GM19372 (cell line): ENCODE results near the gene MRPS33.

ENCODE experiments used
- ATAC-seq: cut with Tn5 transposase; IDR thresholded peaks from one replicate; pipeline ENCODE4 v1.9.1; 2021; ENCODE audit warnings: mild to moderate bottlenecking, low read depth, moderate library complexity; ENCODE audit not compliant: unreplicated experiment

MRPS33 gene

DNA sequence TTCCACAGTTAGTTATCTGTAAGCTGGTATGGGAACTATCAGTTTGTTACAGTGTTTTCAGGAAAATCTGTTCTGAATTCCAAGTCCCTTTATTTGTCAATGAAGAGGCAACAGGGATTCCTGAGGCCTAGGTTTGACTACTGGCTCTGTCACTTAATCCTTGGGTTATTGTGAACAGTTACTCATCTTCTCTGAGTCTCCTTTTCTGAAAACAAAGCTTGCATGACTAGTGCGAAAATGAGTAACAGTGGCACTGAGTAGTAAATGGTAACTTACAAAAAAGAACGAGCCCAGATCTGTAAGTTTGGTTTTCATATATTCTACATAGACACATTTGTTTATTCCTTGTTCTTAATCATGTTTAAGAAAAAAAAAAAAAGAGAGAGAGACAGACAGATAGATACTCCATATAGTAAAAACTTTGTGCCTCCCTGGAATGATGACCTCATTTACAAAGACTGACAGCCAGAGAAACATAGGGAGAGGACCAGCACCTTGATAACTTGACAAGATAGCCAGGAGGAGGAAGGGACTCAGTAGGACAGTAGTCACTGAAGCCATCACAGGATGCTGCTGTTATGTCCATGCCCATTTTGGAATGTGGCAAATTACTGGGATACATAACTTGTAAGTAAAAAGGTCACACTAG, 1.9 kb downstream of the MRPS33 start:
- no peak for ATAC-seq

GRCh38 chr7:141012044-141012685, 2.6 kb downstream of the MRPS33 start:
- no peak for ATAC-seq

DNA sequence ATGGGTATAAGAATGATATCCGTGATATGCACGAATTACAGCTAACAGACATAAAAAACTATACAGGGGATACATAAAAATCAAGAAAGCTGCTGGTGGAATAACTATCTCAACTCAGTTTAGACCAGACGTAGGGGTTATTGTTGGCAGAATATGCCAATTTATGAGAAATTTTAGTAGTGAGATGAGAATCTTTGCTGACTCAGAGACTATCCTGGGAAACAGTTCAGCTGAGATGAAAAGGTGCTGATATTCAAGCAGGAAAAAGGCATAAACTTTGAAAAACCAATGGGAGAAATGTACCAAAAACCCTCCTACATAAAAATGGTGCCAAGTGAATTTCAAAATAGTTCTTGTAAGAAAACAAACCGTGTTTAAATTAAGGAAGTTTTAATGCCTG, 3.3 kb downstream of the MRPS33 start:
- ATAC-seq = no peak

DNA sequence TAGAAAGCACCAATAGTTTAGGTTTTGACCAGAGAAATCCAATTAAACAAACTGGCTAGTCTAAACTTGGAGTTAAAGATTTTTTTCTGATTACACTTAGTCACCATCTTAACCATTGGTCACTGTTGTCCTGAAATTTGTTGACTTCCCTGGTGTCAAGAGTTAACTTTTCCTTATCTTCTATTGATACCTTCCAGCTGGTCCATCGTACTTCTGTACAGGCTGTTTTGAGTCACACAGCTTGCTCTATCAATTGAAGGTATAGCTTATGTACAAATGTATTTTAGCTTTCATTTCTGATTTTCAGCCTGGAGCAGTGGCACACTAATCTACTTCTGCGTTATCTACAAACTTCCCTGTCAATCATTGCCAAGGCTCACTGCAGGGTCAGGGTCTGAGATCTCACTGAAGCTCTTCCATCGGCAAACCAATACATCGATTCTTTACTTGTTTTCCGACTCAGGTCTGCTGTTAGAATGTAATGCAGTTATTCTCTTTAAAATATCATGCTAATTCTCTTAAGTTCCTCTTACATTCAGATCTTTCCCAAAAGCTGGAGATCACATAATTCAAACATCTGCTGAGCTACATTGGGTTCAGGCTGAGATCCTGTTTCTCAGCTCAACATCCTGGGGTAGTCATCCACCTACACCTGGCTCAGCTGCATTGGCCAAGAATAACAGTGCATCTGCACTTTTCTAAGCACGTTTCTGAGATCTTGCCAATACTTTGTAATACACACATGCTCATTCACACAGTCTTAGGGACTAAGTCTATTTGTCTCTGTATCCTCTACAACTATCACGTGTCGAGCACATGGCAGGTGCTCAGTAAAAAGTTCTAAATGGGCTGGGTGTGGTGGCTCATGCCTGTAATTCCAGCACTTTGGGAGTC, 11.3 kb downstream of the MRPS33 start:
- ATAC-seq = no peak

DNA sequence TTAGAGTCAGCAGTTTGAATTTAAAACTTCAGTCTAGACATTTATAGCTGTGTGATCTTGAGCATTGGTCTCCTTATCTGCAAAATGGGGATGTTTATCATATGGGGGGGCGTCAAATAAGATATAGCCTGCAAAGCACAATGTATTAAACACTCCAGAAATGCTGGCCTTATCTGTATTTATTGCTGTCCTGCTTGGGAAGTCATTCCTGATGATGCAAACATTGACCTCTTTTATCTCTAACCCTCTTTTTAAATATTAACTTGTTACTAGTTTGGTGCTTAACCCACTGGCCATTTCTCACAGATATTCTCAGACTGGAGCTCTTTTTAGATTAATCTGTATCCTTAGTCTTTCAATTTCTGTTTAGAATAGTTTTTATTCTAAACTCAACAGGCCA, 13.2 kb downstream of the MRPS33 start:
- no peak for ATAC-seq

DNA sequence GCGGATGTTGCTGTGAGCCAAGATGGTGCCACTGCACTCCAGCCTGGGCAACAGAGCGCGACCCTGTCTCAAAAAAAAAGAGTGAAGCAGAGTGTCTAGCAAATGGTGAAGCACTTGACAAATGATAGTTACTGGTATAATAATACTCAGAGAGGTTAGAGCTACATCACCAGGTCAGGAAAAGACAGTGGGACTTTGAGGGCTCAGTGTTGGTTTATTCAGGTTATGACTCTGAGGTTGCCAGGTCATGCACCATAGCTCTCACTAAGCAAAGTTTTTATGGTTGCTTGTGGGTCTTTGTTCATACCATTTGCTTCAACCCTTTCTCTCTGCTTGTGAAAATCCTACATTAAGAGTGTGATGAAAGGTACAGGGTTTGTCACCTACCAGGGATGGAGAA, 13.6 kb downstream of the MRPS33 start:
- no peak for ATAC-seq

GRCh38 chr7:140998715-140999114, 16.0 kb downstream of the MRPS33 start:
- no peak for ATAC-seq

GRCh38 chr7:140992422-140992821, 22.3 kb downstream of the MRPS33 start:
- no peak for ATAC-seq

GRCh38 chr7:140990193-140990962, 24.4 kb downstream of the MRPS33 start:
- ATAC-seq = no peak

DNA sequence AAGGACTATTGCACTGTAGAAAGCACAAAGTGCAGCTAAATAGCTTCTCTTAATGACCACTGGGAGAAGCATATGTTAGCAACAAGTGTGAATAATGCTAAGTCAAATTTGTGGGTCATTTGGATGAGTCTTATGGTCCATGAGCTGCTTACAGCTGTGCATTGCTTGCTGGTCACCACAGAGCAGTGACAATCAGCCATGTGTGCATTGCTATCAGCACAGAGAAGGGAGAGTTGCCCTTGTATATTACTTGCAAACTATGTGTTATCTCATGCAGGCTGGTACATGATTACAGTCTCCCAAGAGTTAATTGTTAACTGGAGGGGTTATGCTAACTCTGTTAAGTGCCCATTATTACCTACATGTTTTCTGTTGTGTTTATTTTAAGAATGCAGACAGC, 25.7 kb downstream of the MRPS33 start:
- ATAC-seq = no peak

DNA sequence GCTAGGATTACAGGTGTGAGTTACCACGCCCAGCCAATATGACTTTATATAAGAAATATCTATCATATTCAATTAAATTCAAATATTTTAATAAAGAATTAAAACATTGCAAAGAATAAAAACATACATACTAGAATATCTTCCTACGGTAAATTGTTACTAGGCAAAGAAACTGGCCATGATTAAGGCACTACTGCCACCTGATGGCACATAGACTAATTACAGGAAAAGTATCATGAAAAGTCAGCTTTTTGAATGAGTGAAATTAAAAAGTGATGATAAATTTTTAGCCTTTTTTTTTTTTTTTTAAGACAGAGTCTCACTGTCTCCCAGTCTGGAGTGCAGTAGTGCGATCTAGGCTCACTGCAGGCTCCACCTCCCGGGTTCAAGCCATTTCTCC, 30.9 kb downstream of the MRPS33 start:
- no peak for ATAC-seq

DNA sequence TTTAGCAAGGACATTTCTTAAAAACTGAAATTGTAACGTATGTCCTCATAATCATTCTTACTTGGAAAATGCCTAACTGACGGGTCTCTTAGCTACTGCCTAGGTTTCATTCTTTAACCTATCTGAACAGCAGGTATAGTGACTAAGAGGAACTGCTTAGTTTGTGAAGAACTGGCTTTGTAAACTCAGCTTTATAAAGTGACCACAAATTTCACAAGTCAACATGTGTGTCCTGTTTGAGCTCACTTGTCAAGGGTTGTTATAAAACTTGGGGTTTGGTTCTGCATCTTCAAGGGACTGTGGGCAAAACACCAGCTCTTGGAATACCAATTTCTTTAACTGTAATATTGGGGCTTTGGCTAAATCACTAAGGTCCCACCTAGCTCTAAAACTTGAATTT, 32.2 kb downstream of the MRPS33 start:
- ATAC-seq = no peak

DNA sequence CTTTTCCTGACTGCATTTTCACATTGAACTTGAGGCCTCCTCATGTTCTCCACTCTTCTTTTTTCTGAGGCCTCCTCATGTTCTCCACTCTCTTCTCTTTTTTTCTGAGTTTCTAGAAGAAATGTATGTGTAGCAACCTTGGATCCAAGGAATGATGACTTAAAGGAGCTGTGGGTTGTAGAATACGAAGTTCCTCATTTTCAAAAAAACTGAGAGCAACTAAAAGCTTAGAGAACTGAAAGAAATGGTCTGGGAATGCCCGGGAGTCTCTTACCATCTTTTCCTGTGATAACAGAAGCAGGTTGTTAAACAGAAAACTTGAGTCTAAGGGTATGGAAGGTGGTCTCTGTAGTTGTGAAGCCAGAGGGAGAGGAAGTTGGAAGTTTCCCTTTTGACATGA, 32.8 kb downstream of the MRPS33 start:
- no peak for ATAC-seq

DNA sequence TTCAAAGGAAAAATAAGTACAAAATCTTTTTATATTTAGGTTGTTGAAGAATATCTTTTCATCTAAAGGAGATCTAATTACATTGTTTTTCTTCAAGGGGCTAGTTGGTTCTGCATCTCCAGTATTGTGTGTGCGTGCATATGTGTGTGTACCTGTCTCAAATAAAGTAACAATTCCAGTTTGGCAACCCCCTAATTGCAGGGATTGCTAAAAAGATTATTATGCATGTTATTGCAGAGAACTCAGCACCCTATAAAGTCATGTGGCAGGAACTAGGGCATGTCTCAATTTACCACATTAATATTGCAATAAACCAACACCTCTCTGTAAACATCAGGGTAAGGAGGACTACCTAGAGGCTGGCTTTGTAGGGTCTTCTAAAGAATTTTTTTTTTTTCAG, 37.0 kb downstream of the MRPS33 start:
- ATAC-seq = no peak

- ATAC-seq = no peak
Measured at GRCh38 chr7:140972876-140973829, 41.6 kb downstream of the MRPS33 start.

GRCh38 chr7:140972344-140972743, 42.4 kb downstream of the MRPS33 start:
- ATAC-seq = no peak

GRCh38 chr7:140967438-140967837, 47.3 kb downstream of the MRPS33 start:
- ATAC-seq = no peak

- ATAC-seq = no peak
Measured at GRCh38 chr7:140966561-140967233, 48.1 kb downstream of the MRPS33 start.

GRCh38 chr7:140961117-140961516, 53.6 kb downstream of the MRPS33 start:
- ATAC-seq = no peak
